AG04450 (cell line): ENCODE measurements around the gene PPP2R5C. TPM values are rescaled to one million over a fixed set of nuclear protein-coding genes. Genes with fewer than 3 reads are reported as not detected.
"Not testable (repeated sequence)": the region's sequence is repeated elsewhere in the genome, so short reads cannot be mapped to it uniquely, and the experiment has no call there.

Experiments used
- CTCF ChIA-PET: fragments of 300-600, 350-600 bp; formaldehyde crosslinking; extraction: SDS; loops from one replicate; lab custom pipeline; 2022; ENCODE audit warnings: antibody characterized with exemption, inconsistent platforms; lab: Charles Lee
- POLR2A ChIA-PET: fragments of 350-600 bp; formaldehyde crosslinking; extraction: SDS; loops from one replicate; lab custom pipeline; 2021; ENCODE audit warnings: antibody characterized with exemption, inconsistent platforms; lab: Yijun Ruan, JAX
- DNase-seq: peaks from one replicate; pipeline ENCODE4 v3.0.0-alpha.2; 2011; ENCODE audit warnings: low read depth, low spot score
- H3K27ac ChIP-seq: one replicate; pipeline ENCODE4 v1.5.1; 2012; ENCODE audit warnings: low read depth, low read length, control low read depth
- H3K27me3 ChIP-seq: one replicate; pipeline ENCODE4 v1.6.0; 2012; ENCODE audit warnings: low read length; ENCODE audit not compliant: control insufficient read depth, insufficient read depth
- H3K4me3 ChIP-seq: 2 replicates; pipeline ENCODE4 v1.5.1; 2011; ENCODE audit warnings: mild to moderate bottlenecking, low read depth, low read length, control low read depth
- H3K9me3 ChIP-seq: 2 replicates; pipeline ENCODE4 v1.5.1; 2012; ENCODE audit warnings: low read length; ENCODE audit not compliant: control insufficient read depth, insufficient read depth
- polyA plus RNA-seq: library from polyadenylated mRNA; depleted of rRNA; stranded (reverse); fragments of >200 nt; gene quantifications from 2 replicates; pipeline ENCODE4 v1.2.3, GENCODE V29; 2011; rRNA removed
- small RNA-seq: library from RNA; depleted of rRNA; stranded (forward); fragments of <200 nt; gene quantifications from one replicate; pipeline ENCODE3, GENCODE V24; 2012; ENCODE audit warnings: low read depth; ENCODE audit not compliant: insufficient read length
- TF ChIP-seq, protein P1 (sequence below): IDR thresholded peaks from 2 replicates; pipeline ENCODE4 v1.5.1; 2011; ENCODE audit warnings: low read depth, low read length, control low read depth, inconsistent platforms

PPP2R5C gene
- polyA plus RNA-seq, 1 experiment, result 140 TPM

DNA sequence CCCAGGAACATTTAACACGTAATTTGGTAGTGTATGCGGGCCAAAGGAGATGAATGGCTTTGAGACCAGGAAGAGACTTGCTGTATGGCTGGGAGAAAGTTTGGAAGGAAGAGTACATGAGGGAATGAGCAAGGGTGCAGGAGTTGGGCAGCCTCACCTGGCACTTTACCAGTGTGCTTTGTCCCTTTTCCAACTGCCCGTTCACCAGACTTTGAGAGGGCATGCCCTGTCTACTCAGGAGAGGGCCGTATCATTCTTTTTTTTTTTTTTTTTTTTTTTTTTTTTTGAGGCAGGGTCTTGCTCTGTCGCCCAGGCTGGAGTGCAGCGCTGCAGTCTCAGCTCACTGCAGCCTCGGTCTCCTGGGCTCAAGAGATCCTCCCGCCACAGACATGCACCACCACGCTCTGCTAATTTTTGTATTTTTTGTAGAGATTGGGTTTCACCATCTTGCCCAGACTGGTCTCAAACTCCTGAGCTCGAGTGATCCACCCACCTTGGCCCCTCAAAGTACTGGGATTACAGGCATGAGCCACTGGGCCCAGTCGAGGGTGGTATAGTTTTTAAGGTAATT lies 209.4 kb downstream of the PPP2R5C start:
- Histone ChIP-seq H3K27ac (no peak overlapping the region), H3K27me3 (no peaks in the 10 kb centered on the region), H3K4me3 (no peak overlapping the region), H3K9me3 (no peaks in the 10 kb centered on the region)
- ChIA-PET CTCF (interaction anchor here (6.9 kb wide), 1 partner anchor 10 kb away, joined by 35 read pairs; no protein-coding TSS in a partner anchor), POLR2A (interaction anchor here (1.4 kb wide), 1 partner anchor 10 kb away, joined by 4 read pairs; no protein-coding TSS in a partner anchor)
- no peak for DNase-seq
- TF ChIP-seq, protein P1, sequence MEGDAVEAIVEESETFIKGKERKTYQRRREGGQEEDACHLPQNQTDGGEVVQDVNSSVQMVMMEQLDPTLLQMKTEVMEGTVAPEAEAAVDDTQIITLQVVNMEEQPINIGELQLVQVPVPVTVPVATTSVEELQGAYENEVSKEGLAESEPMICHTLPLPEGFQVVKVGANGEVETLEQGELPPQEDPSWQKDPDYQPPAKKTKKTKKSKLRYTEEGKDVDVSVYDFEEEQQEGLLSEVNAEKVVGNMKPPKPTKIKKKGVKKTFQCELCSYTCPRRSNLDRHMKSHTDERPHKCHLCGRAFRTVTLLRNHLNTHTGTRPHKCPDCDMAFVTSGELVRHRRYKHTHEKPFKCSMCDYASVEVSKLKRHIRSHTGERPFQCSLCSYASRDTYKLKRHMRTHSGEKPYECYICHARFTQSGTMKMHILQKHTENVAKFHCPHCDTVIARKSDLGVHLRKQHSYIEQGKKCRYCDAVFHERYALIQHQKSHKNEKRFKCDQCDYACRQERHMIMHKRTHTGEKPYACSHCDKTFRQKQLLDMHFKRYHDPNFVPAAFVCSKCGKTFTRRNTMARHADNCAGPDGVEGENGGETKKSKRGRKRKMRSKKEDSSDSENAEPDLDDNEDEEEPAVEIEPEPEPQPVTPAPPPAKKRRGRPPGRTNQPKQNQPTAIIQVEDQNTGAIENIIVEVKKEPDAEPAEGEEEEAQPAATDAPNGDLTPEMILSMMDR, result no peak

DNA sequence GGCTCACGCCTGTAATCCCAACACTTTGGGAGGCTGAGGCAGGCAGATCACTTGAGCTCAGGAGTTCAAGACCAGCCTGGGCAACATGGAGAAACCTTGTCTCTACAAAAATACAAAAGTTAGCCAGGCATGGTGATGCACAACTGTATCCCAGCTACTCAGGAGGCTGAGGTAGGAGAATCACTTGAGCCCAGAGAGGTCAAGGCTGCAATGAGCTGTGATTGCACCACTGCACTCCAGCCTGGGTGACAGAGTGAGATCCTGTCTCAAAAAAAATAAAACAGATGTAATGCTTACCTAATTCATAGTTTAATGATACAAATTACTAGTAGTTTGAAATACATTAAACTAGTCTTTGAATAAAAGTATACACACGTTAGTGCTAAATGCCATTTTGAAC lies 209.9 kb downstream of the PPP2R5C start:
- not testable (repeated sequence) for H3K27ac ChIP-seq, H3K27me3 ChIP-seq, H3K4me3 ChIP-seq, H3K9me3 ChIP-seq, DNase-seq
- ChIA-PET POLR2A (interaction anchor here (1.4 kb wide), 1 partner anchor 9 kb away, joined by 4 read pairs; no protein-coding TSS in a partner anchor), CTCF (interaction anchor here (6.9 kb wide), 1 partner anchor 11 kb away, joined by 35 read pairs; no protein-coding TSS in a partner anchor)

DNA sequence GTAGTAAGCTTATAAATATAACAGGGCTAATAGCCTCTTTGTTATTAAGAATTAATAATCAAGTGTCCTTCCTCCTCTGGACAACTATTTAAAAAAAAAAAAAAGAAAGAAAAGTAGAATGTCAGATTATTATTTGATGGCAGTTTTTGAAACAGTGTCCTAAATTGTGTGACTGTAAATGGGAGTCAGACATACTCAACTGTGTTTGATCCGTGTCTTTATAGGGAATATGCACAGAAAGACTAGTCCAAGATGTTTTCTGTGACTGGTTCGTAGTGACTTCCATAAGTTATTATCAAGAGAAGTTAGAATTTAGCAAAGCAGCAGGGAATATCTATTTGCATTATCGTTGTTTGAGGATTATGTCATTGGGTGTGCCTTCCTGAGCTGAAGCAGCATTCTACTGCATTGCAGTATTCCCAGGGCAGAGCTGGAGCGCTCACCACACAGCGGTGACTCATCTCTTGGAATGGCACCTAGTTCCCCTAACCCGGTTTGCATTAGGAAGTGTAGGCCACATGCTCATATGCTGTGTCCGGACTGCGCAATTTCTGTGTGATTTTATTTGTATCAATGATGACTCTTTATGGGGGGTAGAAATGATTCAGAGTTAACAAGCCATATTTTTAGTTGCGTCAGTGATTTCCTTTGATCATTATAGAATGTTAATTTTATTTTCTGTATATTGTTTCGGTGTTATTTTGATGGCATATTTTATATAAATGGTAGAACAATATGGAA lies 210.8 kb downstream of the PPP2R5C start:
- ChIA-PET CTCF (interaction anchor here (0.5 to 6.9 kb wide), 2 partner anchors 11 to 622 kb away, joined by 4 to 35 read pairs; no protein-coding TSS in a partner anchor), POLR2A (interaction anchor here (0.7 to 1.4 kb wide), 2 partner anchors 8 to 55 kb away, joined by 4 to 5 read pairs; no protein-coding TSS in a partner anchor)
- TF ChIP-seq, protein P1, result no peak
- no peaks in the 10 kb centered on the region for H3K27me3 ChIP-seq
- H3K9me3 ChIP-seq, result no peaks in the 10 kb centered on the region
- peak; percentile 98 for DNase-seq
- H3K27ac ChIP-seq, result peak overlapping the region; percentile 87
- no peak overlapping the region for H3K4me3 ChIP-seq

DNA sequence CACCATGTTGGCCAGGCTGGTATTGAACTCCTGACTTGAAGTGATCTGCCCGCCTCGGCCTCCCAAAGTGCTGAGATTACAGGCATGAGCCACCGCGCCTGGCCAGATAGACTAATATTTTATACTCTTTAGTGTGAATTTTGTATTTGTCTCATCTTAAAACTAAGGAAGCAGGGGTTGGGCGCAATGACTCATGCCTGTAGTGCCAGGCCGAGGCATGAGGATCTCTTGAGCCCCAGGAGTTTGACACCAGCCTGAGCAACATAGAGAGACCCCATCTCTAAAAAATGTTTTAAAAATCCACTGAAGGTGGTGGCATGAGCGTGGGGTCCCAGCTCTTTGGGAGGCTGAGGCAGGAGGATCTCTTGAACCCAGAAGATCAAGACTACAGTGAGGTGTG lies 211.8 kb downstream of the PPP2R5C start:
- DNase-seq, result no peak
- ChIA-PET POLR2A (interaction anchor here (0.8 kb wide), 1 partner anchor 8 kb away, joined by 3 read pairs; no protein-coding TSS in a partner anchor), CTCF (interaction anchor here (0.6 to 6.9 kb wide), 2 partner anchors 12 to 130 kb away, joined by 3 to 35 read pairs; no protein-coding TSS in a partner anchor)
- H3K27me3 ChIP-seq, result no peaks in the 10 kb centered on the region
- TF ChIP-seq, protein P1, result no peak
- H3K4me3 ChIP-seq, result no peak overlapping the region
- H3K9me3 ChIP-seq, result no peaks in the 10 kb centered on the region
- H3K27ac ChIP-seq, result peak overlapping the region; percentile 87

DNA sequence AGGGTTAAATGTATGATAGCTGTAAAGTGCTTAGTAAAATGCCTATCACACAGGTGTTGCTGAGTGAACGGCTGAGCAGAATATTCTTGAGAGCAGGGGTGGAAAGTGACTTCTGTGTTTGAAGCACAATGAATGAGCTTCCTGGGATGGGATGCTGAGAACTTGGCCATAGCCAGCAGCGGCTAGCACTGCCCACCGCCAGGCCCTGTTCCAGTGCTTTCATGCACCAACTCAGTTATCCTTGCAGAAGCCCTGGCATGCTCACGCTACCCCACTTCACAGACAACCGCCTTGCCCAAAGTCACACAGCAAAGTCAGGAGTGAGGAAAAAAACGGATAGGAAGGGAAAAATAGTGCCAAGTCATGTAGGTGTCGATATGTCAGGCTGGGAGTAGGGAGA lies 213.7 kb downstream of the PPP2R5C start:
- TF ChIP-seq, protein P1, result no peak

More for the DNA sequence above, 213.7 kb downstream of the PPP2R5C start:
- no peak overlapping the region for H3K4me3 ChIP-seq
- no peaks in the 10 kb centered on the region for H3K9me3 ChIP-seq
- no peaks in the 10 kb centered on the region for H3K27me3 ChIP-seq
- ChIA-PET POLR2A (interaction anchor here (0.6 kb wide), 1 partner anchor 546 kb away, joined by 6 read pairs; no protein-coding TSS in a partner anchor), CTCF (interaction anchor here (6.9 kb wide), 1 partner anchor 14 kb away, joined by 35 read pairs; no protein-coding TSS in a partner anchor)
- DNase-seq, result no peak
- no peak overlapping the region for H3K27ac ChIP-seq

Small RNA genes lying within 50 kb of the gene (small RNA-seq; reads per million reads assigned to genes)
- not detected for gene AL118558.2
- not detected for gene RNU6-790P

Other genes with a start within 250 kb of the PPP2R5C start
- not detected in 2 replicates for gene DIO3, start 200.2 kb upstream of the PPP2R5C start, polyA plus RNA-seq
- 189 and 300 TPM in 2 replicates for gene DYNC1H1, start 202.9 kb downstream of the PPP2R5C start, polyA plus RNA-seq